Measurements from ENCODE around the gene BCL2L15.

The BCL2L15 gene

DNA sequence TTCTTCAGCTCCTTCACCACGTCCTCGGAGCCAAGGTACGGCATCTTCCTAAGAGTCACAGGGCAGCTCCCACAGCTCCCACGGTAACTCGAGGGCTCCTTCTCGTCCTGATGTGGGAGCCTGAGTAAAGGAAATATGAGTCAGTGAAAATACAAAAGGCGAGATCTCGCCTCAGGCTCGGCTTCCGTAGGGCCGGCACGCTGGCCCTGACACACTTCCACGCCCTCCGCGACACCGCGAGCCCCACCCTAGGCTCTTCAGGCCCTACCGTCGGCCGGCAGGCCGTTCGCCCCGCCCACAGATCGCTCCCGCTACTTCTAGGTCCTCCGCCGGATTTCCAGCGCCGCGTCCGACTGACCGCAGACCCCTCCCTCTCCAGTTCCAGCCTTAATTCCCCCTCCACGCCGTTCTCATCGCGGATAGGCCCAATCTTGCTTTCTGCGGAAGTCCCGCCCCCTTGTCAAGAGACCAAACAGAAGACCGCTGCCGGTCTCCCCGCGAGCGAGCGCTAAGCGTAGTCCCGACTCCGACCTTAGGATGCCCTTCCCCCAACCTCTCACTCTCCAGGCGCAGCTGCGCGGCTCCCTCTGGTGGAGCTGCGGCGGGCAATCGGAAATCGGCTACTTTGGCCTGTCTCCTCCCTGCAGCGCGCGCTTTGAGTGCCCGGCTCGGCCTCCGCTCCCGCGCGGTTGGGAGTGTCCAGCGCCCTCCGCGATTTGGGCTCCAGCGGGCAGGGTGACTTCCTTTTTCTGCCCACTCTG is 17.5 kb upstream of the BCL2L15 start, which contains the start of the genes AP4B1 and DCLRE1B:
AP4B1 (minus strand) TSS at position 126 of the 761 bp plus-strand sequence; CDS start at position 44, 82 bp downstream.
DCLRE1B (plus strand) TSS at position 653 of the 761 bp plus-strand sequence. CDS start 261 bp downstream, outside the sequence.
- peak; percentile 100 for DNase-seq

- peak; percentile 79 for DNase-seq
Observed at GRCh38 chr1:113904293-113904673, 16.9 kb upstream of the BCL2L15 start.

DNA sequence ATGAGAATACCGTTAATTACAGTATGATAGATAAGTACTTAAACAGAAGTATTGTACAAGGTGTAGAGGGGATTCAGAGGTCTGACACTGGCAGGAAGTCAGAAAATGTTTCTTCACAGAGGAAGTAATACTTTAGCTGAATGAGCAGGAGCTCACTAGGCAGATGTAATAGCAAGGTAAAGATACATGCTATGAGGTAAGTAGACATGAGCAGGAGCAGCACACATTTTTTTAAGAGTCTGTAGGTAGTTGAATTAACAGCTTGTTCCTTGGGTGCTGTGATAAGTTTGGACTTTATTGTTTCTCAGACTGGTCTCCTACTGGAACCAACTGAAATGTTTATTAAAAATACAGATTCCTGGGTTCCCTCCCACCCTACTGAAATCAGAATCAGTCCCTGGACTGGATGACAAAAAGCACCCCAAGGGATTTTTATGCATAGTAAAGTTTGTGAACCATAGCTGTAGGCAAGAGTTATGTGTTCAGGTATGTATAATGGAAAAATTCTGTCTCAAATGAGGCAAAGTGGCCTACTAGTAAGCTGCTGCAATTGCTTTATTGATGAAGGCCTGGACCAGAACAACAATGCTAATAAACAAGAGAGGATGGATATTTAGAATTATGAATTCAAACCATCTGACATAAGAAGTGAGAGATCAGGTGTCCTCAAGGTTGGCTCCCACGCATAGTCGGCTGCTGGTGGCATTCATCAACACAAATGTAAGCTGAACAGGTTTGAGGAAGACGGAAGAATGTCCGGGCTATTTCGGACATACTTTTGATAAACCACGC is 16.3 kb upstream of the BCL2L15 start:
- DNase-seq, result no peak

DNA sequence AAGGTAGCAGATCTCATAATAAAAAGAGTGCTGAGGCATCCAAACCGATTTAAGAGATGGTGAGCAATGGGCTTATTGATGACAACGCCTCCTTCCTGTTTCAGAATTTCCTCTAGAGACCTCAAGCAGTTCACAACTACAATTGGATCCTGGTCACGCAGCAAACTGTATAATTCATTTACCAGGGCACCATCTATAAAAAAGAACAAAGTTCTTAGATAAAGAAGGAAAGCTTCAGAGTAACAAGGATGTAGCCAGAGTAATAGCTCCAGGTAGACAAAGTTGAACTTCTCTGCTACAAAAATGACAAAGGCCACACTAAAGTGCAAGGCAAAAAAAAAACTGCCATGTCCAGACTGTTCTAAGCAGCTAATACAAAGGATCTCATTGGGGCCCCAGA is 13.8 kb upstream of the BCL2L15 start:
- no peak for DNase-seq

- no peak for DNase-seq
Observed at GRCh38 chr1:113899111-113899510, 11.7 kb upstream of the BCL2L15 start.

DNA sequence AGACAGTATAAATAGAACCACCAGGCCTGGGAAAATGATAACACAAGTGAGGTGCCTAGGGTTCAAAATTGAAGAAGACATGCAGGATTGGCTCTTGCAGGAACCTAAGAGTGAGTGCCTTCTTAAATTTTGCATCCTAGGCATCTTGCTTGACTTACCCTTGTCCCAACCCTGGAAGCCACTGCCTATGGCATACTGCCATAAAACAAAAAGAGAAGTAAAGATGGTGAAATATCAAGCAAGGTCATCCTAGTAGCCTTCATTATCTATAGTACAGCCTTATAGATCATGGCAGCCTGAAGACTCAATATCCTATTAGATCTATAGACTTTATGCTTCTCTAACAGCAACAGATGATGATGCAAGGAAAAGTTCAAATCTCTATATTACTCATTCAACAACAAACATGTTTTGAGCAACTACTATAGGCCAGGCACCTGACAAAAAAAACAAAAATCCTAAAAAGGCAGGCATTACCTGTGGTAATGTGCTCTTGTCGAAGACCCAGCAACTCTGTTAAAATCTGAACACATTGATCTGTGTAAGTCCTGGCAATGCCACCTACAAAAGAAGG is 10.9 kb upstream of the BCL2L15 start:
- no peak for DNase-seq

- DNase-seq, result no peak
Observed at GRCh38 chr1:113895961-113896360, 8.6 kb upstream of the BCL2L15 start.

- no peak for DNase-seq
Observed at GRCh38 chr1:113895098-113895497, 7.7 kb upstream of the BCL2L15 start.

DNA sequence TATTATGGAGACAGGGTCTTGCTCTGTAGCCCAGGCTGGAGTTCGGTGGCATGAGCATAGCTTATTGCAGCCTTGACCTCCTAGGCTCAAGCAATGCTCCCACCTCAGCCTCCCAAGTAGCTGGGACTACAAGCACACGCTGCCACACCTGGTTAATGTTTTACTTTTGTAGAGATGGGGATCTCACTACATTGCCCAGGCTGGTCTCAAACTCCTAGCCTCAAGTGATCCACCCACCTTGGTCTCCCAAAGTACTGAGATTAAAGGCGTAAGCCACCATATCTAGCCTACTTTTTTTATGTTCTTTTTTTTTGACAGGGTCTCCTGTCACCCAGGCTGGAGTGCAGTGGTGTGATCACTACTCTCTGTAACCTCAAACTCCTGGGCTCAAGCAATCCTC is 5.9 kb upstream of the BCL2L15 start:
- no peak for DNase-seq

GRCh38 chr1:113891631-113892220 is 4.3 kb upstream of the BCL2L15 start:
- no peak for DNase-seq

DNA sequence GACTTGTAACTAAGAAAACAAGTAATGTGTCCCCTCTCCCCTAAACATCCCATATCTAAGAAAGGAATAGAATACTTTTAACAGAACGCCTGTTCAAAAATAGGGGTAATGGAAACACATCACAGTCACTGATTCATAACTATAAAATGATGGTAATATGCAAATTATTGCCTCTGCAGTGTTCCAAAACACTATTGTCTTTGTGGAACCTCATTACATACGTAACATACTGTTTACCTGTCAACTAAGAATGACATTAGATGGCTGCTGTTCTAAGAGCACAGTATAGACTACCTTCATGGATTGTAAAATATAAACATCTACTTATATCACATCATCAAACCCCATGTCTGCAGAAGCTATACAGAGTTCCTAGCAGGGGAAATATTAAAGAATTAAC is 3.4 kb upstream of the BCL2L15 start:
- no peak for DNase-seq

GRCh38 chr1:113886417-113887401 is 672 bp downstream of the BCL2L15 start:
- DNase-seq, result no peak

DNA sequence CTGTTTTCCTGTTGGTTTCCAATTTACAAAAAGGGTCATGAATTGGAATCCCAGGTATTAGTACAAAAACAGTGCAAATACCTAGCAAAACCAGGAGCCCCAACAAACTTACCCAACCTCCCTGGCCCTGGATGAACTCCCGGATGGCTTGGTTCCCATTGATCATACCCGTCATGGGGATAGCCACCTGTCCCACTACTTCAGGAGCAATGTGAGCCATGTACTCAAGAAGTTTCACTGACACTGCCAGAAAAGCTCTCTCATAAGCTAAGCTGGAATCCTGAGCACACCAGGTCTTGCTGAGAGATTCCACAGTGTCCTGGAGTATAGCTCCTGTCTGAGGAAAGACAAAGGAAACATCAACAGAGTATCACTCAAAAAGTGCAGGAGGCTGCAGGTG is 5.7 kb downstream of the BCL2L15 start:
- no peak for DNase-seq

GRCh38 chr1:113879739-113880038 is 7.7 kb downstream of the BCL2L15 start:
- no peak for DNase-seq

- no peak for DNase-seq
Observed at GRCh38 chr1:113876176-113876575, 11.2 kb downstream of the BCL2L15 start.

GRCh38 chr1:113875714-113876113 is 11.7 kb downstream of the BCL2L15 start:
- no peak for DNase-seq

GRCh38 chr1:113874012-113874879 is 13.1 kb downstream of the BCL2L15 start:
- no peak for DNase-seq

DNA sequence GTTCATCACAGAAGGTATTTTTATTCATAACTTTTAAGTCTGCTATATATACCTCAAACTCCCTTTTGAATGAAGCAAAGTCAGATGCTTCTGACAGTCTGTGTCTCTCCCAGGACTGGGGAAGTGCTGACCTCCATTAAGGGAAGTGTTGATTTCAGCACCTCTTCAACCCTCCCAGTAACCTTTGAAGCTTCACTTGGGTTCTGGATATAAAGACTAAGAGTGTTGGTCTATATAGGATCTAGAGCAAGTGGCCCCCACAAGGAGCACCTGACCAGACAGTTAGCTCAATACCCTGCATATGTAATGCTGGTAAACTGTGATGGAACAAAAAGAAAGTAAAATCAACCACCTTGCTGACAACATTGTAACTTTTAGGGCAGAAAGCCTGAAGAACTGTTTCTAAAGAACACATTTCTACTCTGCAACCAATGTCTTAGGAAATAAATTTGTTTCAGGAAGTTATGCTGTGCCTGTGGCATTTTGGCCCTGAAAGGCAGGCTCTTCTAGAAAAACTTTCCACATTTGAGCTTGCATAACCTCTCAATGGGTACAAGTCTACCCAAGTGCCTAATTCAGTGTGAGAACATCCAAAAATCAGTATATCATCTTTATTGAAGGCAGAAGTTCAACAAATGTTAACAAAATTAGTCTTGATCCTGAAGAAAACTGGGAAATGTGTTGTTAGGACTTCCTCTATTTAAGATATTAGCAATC is 15.0 kb downstream of the BCL2L15 start:
- DNase-seq, result no peak

DNA sequence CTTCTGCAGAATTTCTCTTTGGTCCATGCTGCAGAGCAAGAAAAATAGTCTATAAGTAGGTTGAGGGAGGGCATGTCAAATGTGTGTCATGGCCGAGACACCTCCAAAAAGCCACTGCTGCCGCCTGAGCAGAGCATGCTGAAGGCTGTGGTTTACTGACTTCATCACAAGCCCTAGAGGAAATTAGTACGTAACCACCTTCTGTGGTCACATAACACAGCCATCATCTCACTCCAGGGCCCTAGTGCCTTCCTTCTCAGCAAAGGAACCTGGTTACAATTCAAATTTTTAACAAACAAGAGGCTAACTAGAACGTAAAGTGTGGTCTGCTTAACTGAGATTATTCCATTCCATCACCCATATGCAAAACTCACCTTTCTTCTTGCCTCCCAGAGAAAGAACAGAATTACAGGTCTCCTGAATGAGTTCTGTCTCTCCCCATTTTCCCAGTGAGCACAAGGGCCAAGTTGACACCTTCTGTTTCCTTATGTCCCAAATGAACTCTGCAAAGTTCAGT is 15.7 kb downstream of the BCL2L15 start, which contains the start of gene PTPN22:
PTPN22 (minus strand) TSS at position 116 of the 517 bp plus-strand sequence.
- no peak for DNase-seq

- DNase-seq, result no peak
Observed at GRCh38 chr1:113870778-113871177, 16.6 kb downstream of the BCL2L15 start.

All from NCI-H146 (cell line).